IPS DF 4.7 (cell line): ENCODE data around the gene PEAR1.

Source experiments
- DNase-seq: peaks from one replicate; pipeline ENCODE4 v3.0.0-alpha.2; 2013; ENCODE audit warnings: low spot score; ENCODE audit errors: extremely low read depth

Gene PEAR1

DNA sequence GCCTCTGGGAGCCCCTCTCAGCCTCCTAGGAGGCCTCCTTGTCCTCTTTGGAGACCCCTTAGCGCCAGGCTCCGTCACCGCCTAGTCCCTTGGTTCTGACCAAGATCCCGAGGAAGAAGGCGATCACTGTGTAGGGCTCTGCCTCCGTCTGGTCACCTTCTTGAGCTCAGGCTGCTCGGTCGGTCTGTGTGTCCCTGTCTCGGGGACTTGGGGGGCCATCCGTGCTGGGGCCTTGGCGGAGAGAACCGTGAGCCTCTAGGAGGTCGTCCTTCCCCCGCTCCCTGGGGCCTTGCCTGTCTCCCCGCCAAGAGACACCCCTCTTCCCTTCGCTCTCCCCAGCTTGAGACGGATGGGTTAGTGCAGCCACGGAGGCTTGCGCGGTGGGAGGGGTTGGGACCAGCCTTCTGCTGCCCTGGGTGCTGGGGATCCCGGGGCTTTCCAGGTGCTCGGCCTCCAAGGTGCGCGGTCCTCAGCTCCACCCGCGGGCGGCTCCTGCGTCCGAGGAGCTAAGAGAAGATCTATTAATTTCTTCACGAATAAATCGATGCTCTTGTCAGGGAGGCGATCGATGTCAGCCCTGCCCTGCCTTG is 33.9 kb upstream of the PEAR1 start:
- no peak for DNase-seq

DNA sequence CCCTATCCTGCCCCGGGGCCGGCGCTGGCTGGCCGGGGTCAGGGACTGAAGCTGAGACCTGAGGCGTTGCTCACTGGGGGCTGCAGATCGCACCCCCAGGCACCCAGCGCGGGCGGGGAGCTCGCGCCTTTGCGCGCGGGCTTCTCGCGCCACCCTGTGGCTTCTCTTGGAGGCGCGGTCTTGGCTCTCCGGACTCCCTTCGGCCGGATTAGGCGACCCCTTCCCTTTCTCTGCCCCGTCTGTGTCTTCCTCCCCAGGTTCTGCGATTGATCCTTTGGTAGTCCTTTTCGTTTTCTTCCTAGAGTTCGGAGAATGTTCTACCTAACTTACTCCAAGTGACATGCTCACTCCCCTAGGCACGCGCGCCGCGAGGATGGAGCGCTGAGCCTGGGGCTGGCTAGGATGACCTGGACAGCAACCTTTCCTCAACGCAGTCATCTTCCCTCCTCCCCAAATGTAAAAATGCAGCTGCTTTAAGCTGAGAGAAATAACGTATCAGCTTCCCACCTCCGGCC is 33.3 kb upstream of the PEAR1 start:
- no peak for DNase-seq

DNA sequence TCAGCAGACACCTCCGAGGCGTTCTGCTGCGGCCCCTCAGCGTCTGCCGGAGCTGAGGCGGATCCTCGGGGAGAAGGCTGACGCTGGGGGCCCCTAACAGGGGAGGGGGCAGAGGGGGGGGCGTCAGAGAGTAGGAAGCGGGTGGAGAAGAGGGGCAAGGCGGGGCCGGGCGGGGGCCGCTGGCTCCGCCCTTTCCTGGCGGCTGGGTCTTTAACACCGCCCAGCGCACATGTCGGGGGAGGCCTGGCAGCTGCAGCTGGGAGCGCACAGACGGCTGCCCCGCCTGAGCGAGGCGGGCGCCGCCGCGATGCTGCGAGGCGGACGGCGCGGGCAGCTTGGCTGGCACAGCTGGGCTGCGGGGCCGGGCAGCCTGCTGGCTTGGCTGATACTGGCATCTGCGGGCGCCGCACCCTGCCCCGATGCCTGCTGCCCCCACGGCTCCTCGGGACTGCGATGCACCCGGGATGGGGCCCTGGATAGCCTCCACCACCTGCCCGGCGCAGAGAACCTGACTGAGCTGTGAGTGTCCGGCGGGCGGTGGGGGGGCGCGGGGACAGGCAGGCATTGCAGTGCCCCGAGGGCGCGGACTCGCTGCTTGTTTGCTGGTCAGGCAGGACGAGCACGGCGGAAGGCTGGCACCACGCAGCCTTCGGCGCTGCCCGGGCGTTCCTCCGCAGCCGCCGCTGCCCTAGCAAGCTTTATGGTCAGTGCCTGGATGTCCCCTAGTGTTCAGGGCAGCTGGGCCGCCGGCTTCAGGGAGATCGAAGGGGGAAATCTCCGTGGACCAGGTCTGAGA is 32.7 kb upstream of the PEAR1 start, which contains the start of gene NTRK1:
NTRK1 (plus strand) TSS at position 238 of the 796 bp plus-strand sequence; CDS start at position 308, 70 bp downstream.
- no peak for DNase-seq

DNA sequence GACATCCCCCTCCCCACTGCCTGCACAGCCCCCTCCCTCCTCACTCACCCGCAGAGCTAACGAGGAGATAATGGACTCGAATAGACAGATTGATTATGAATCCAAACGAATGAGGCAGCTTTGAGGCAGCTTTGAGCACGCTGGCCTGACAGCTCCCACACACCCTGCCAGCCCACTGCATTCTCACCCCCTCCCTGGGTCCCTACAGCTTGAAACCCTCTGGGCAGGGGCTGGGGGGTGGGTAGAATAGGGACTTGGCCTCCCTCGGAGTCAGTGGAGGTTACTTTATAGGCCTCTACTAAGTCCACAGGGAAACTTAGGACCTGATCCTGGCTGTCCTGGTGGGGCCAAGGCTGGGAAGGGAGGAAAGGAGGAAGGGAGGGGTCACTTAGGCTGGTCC is 30.9 kb upstream of the PEAR1 start:
- DNase-seq = no peak

DNA sequence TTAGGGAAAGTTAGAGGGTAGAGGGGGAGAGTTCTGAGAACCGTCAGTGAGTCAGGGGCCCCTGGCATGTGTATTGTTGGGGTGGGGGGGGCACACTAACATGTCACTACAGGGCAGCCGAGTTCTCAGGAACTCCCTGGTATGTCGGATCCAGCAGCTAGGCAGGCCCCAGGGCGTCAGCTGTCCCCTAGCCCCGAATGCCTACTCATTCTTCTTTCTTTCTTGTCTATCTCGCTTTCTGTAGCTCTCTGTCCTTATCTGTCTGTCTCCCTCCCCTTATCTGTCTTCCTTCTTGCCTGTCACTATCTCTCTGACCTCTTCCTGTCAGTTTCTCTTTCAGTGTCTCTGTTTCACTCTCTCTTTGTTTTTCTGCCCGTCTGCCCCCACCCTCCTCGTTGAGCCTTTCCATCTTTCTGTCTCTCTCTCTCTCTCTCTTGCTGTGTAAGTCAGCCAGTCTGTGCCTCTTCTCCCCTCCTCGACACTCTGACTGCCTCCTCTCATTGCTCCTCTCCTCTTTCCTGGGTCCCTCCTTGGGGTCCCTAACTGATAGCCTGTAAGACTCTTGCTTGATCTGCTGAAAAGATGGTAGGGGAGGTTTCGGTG is 30.4 kb upstream of the PEAR1 start:
- DNase-seq = no peak

DNA sequence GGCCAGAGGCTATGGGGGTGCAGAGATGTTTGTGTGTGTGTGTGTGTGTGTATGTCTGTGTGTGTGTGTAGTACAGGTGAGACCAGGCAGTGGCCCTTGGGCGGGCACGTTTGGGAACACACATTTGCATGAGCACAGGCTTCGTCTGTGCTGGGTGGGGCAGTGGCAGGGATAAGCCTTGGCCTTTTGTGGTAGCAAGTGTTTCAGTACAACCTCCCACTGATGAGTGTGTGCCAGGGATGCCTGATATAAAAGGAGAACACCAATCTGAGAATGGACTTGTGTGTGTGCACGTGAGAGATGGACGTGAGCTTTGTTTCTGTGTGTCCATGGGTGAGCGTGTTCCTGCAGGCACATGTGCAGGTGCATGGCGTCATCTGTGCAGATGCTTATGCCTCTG is 29.9 kb upstream of the PEAR1 start:
- no peak for DNase-seq

DNA sequence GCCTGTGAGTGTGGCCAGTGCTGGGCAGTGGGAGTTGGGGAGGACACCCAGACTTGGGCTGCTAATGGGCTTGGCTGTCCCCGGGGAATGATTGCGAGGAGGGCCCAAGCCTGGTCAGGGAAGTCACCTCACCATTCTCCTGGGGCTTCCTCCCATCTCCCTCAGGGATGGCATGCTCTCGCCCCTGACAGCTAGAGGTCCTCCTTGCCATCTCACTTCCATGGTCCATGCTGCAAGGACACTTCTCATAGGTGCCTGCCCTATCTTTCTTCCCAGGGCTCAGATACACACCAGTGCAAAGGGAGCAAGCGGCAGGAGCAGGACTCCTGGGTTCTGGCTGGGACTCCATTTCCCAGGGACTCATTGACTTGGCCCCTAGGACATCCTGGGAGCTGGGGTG is 28.7 kb upstream of the PEAR1 start:
- DNase-seq = no peak

DNA sequence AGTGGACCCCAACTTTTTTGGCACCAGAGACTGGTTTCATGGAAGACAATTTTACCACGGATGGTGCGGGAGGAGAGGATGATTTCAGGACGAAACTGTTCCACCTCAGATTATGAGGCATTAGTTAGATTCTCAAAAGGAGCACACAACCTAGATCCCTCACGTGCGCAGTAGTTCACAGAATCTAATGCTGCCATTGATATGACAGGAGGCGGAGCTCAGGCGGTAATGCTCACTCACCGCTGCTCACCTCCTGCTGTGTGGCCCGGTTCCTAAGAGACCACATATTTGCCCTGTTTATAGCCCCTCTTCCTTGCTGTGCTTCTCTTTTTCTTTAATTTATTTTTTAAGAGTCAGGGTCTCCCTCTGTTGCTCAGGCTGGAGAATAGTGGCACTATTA is 28.3 kb upstream of the PEAR1 start:
- DNase-seq = no peak

DNA sequence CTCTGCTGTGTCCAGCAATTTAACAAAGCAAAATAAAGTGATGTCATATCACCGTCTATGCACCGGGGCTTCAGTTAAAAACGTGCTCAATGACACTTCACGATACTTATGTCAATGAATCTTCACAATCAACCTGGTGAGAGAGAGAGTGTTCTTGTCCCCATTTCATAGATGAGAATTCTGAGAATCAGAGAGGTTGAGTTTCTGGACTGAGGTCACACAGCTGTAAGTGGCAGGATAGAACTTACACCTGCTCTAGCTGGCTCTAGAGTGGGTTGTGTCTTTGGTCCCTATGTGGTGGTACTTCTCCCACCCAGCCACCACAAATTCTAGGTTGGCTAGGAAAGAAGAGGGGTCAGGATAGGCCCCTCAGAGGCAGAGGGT is 27.7 kb upstream of the PEAR1 start:
- DNase-seq = no peak

DNA sequence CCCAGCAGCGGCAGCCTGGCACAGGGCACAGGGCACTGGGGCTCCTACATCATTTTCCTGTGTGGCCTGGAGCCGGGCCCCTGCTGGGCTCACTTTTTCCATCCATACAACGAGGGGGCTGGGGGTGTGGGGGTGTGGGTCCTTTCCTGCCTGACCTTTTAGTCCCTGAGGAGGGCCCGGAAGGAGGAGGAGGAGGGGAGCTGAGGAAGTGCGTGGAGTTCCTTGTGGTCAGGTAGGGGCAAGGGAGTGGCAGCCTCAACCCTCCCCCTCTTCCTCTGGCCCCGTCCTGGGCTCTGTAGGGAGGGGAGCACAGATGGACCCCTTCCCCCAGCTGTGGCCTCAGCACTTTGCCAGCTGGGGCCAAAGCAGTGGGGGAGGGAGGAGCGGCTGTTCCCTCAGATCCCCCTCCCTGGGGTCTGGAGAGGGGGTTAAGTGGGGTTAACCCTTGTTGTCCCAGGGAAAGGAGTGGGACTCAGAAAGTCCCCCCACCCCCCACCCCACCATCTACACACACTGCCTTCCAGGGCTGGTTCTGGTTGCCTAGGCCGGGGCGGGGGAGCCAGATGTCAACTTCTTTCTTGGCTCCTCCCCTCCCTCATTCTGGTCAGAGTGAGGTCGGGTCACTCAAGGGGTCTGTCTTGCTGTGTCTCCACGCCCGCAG is 27.1 kb upstream of the PEAR1 start:
- DNase-seq = no peak

DNA sequence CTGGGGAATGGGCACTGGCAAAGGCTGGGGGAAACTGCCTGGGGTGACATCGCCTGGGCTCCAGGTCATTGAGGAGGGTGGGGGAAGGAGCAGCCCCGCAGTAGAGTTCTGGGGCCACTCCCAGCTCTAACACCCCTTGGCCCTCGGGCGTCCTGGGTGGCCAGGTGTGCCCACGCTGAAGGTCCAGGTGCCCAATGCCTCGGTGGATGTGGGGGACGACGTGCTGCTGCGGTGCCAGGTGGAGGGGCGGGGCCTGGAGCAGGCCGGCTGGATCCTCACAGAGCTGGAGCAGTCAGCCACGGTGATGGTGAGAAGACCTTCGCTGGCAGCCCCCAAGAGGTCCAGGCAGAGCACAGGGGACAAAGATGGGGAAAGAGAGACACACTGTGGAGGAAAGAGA is 25.2 kb upstream of the PEAR1 start:
- DNase-seq = no peak

DNA sequence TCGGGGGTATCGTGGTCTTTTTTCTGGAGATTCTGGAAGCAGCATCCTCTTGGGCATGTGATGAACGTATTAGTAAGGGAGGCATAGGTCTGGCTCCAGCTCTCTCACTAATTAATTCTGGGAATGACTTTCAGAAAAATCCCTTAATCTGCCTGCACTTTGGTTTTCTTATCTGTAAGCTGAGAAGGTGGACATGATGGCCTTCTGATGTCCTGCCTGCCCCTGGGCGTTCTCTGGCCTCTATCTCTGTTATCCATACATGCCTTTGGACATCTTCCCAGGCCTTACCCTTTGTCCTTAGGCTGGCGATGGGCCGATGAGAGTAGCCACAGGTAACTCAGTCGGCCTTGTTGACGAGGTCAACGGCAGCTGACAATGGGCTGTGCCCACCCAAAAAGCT is 24.1 kb upstream of the PEAR1 start:
- DNase-seq = no peak

DNA sequence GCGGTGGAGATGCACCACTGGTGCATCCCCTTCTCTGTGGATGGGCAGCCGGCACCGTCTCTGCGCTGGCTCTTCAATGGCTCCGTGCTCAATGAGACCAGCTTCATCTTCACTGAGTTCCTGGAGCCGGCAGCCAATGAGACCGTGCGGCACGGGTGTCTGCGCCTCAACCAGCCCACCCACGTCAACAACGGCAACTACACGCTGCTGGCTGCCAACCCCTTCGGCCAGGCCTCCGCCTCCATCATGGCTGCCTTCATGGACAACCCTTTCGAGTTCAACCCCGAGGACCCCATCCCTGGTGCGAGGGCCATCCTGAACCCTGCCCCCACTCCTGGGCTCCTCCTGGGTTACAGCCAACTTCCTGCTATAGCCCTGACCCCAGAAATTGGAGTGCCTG is 19.9 kb upstream of the PEAR1 start:
- DNase-seq = no peak

DNA sequence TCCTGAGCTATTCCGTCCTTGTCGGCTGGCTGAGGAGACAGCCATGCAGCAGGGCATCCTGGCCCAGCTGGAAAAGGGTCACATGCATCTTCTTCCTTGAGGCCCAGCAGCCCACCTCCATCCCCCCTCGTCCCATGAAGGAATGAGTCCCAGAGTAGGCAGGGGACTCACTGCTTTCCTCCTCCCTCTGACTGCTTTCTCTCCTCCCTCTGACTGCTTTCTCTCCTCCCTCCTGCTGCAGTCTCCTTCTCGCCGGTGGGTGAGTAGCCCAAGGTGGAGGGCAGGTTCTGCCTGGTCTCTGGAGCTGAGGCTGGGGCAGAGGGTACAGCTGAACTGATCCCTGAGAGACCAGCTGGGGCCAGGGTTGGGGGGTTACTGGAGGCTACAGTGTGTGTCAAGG is 19.4 kb upstream of the PEAR1 start:
- DNase-seq = no peak

DNA sequence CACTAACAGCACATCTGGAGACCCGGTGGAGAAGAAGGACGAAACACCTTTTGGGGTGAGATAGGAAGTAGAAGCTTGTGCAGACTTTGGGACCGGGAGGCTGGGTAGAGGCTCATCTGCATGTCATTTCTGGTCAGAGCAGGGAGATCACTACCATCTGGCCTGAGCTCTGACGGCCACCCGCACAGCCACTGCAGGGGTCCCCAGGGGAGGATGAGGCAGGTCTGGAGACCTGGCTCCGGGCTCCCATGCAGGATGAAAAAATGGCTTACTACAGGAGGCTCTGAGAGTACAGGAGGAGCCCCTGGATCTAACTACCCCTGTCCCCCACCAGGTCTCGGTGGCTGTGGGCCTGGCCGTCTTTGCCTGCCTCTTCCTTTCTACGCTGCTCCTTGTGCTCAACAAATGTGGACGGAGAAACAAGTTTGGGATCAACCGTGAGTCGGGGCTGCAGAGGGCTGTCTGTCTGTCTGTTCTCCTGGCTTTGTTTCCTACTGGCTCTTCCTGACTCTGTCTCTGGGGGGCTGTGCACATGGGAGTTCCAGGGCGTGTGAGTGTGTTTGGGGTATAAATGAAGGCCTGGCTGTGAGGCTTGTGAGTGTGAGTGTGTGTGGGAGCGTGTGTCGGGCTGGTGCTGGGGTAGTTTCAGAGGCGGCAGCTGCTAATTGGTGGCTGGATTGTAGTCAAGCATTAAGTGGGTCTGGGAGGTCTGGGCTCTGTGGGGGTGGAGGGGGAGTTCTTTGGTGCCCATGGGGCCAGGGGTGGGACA is 18.8 kb upstream of the PEAR1 start:
- no peak for DNase-seq

DNA sequence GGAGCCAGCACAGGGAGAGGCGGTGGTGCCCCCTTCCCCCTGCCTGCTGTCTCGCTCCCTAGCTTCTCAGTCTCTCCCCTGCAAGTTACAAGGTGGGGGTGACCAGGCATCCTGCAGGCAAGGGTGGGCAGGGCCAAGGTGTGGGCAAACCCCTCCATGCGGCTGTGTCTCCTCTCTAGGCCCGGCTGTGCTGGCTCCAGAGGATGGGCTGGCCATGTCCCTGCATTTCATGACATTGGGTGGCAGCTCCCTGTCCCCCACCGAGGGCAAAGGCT is 18.2 kb upstream of the PEAR1 start:
- no peak for DNase-seq

DNA sequence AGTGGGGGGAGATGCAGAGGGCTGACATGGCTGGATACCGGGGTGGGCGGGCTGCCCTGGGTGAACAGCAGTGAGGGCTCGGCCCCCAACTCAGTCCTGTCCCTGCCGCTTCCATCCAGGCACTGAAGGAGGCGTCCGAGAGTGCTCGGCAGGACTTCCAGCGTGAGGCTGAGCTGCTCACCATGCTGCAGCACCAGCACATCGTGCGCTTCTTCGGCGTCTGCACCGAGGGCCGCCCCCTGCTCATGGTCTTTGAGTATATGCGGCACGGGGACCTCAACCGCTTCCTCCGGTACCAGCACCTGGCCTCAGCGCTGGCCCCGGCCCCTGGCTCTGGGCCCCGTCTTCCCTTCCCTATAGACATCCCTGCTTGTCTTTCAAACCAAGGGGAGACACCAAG is 17.2 kb upstream of the PEAR1 start:
- no peak for DNase-seq

DNA sequence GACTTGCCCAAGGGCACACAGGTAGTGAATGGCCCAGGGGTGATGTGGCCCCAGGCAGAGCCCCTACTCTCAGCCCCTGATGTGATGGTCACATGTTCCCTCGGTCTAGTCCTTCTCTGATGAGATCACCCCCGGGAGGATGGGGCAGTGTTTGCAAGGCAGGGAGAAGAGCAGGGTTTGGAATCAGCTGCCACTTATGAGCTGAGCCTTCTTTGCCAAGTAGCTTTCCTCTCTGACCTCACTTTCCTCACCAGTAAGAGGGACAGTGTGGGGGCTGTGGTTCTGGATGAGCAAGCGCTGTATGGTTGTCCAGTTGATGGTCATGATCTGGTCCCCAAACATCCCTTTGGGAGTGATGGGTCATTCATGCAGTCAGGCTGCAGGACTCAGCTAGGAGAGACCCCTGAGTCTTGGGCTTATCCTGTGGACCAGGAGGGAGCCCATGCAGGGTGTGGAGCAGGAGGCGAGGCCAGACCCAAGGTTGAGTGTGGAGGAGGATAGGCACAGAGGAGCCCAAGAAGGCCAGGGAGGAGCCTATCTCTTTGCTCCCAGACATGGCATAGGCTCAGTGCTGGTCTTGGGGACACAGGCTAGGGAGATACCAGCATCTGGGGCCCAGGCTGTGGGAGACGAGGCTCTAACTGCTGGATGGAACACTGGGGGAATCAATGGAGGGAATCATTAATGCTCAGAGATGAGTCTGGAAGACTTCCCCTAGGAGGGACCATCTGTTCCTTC is 15.9 kb upstream of the PEAR1 start:
- DNase-seq = no peak

DNA sequence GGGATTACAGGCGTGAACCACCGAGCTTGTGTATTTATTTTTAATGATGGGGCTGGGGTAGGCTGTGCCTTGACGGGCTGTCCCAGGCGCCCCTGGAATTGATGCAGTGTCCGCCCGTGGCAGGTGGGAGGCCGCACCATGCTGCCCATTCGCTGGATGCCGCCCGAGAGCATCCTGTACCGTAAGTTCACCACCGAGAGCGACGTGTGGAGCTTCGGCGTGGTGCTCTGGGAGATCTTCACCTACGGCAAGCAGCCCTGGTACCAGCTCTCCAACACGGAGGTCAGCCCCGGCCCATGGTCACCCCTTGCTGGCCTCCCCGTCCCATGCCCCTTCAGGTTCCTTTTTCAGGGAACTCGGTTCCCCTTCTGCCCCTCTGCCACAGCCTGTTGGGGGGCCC is 13.6 kb upstream of the PEAR1 start:
- DNase-seq = no peak

DNA sequence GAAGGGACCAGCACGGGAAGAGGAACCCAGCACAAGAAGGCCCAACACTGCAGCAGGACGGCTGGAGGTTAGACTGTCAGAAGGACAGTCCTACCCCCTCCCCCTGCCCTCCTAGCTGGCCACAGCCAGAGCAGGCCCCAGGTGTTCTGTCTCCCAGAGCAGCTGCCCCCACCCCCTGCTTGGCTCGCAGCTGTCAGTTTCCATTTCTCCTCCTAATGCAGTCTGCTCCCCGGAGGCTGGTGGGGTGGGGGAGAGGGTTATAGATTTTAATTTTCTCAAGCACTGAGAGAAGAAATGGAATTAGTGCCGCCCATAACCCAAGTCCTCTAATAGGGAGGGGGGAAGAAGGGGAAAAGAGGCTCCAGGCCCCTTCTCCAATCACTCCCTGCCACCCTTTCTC is 13.0 kb upstream of the PEAR1 start:
- DNase-seq = no peak

DNA sequence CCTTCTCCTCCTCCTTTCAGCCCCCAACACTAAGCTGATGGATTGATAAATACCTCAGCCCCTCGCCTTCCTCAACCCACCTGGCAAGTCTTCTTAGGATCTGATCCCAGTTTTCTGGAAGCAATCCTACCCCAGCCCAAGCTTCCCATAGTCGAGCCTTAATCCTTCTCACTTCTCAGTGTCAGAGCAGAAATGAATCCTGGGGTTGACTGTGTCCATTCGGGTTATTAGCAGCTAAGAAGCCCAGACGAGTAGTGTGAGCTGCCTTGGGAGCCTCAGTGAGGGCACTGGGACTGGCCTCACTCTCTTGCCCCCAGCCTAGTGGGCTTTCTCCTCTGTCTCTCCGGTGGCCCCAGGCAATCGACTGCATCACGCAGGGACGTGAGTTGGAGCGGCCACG is 12.4 kb upstream of the PEAR1 start:
- no peak for DNase-seq
